Mesothelial cell of epicardium (in vitro differentiated cells): Measurements from ENCODE around the gene CCDC91. TPM values are rescaled to one million over a fixed set of nuclear protein-coding genes. Genes with fewer than 3 reads are reported as not detected.

Experiments used
- DNase-seq, 2 experiments: peaks; one replicate each; pipeline ENCODE4 v3.0.0; 2021; ENCODE audit warnings: low spot score in 2 of 2; ENCODE audit not compliant: unreplicated experiment in 2 of 2
- H3K27ac Mint-ChIP-seq: 2 replicates; pipeline ENCODE4 v1.8.0; 2021; ENCODE audit warnings: mixed read lengths
- H3K27me3 Mint-ChIP-seq: 2 replicates; pipeline ENCODE4 v1.8.0; 2021; ENCODE audit warnings: low read depth, mixed read lengths
- H3K36me3 Mint-ChIP-seq: 2 replicates; pipeline ENCODE4 v1.8.0; 2021; ENCODE audit warnings: mixed read lengths
- H3K4me1 Mint-ChIP-seq: 2 replicates; pipeline ENCODE4 v1.8.0; 2021; ENCODE audit warnings: mixed read lengths
- H3K4me3 Mint-ChIP-seq: 2 replicates; pipeline ENCODE4 v1.8.0; 2021; ENCODE audit warnings: mild to moderate bottlenecking, moderate library complexity, mixed read lengths
- H3K9me3 Mint-ChIP-seq: 2 replicates; pipeline ENCODE4 v1.8.0; 2021; ENCODE audit warnings: mixed read lengths
- CTCF ChIP-seq: fragments of 200-600 bp; sonication (generic); IDR thresholded peaks from one replicate; pipeline ENCODE4 v1.5.0; 2021; ENCODE audit warnings: antibody characterized with exemption; ENCODE audit not compliant: unreplicated experiment
- total RNA-seq: library from RNA; stranded (reverse); gene quantifications from 3 replicates; pipeline ENCODE4 v1.2.1, GENCODE V29; 2021

Gene CCDC91
- total RNA-seq, 1 donor from 2014 or later = 30.7 TPM

- TF ChIP-seq CTCF = no peak
- H3K9me3 Mint-ChIP-seq = peaks cover 55% of the 10 kb centered on the region
- no peaks in the 10 kb centered on the region for H3K4me1 Mint-ChIP-seq
Measured at GRCh38 chr12:28202374-28203130, 12.3 kb downstream of the CCDC91 start.

GRCh38 chr12:28209782-28210181, 19.5 kb downstream of the CCDC91 start:
- TF ChIP-seq CTCF = no peak
- Mint-ChIP-seq H3K4me3 (no peak overlapping the region), H3K4me1 (no peaks in the 10 kb centered on the region), H3K9me3 (peaks cover 64% of the 10 kb centered on the region), H3K27ac (no peak overlapping the region), H3K36me3 (peaks cover 50% of the 10 kb centered on the region), H3K27me3 (no peaks in the 10 kb centered on the region)
- no peak for DNase-seq

More at GRCh38 chr12:28202374-28203130, 12.3 kb downstream of the CCDC91 start:
- DNase-seq = no peak
- H3K27me3 Mint-ChIP-seq = no peaks in the 10 kb centered on the region
- H3K27ac Mint-ChIP-seq = no peak overlapping the region
- no peak overlapping the region for H3K4me3 Mint-ChIP-seq
- peaks cover 30% of the 10 kb centered on the region for H3K36me3 Mint-ChIP-seq

- no peak for TF ChIP-seq CTCF
- H3K9me3 Mint-ChIP-seq = peaks cover 50% of the 10 kb centered on the region
- H3K4me3 Mint-ChIP-seq = no peak overlapping the region
- H3K27ac Mint-ChIP-seq = no peak overlapping the region
- H3K27me3 Mint-ChIP-seq = no peaks in the 10 kb centered on the region
- H3K36me3 Mint-ChIP-seq = peaks cover 47% of the 10 kb centered on the region
- H3K4me1 Mint-ChIP-seq = no peaks in the 10 kb centered on the region
- DNase-seq = no peak
Measured at GRCh38 chr12:28212182-28212581, 21.9 kb downstream of the CCDC91 start.

- Mint-ChIP-seq H3K4me1 (no peaks in the 10 kb centered on the region), H3K9me3 (peaks cover 54% of the 10 kb centered on the region), H3K36me3 (peaks cover 51% of the 10 kb centered on the region), H3K27ac (no peak overlapping the region), H3K27me3 (no peaks in the 10 kb centered on the region), H3K4me3 (no peak overlapping the region)
- no peak for DNase-seq
- TF ChIP-seq CTCF = no peak
Measured at GRCh38 chr12:28215021-28215420, 24.8 kb downstream of the CCDC91 start.

GRCh38 chr12:28216016-28216415, 25.8 kb downstream of the CCDC91 start:
- peaks cover 50% of the 10 kb centered on the region for H3K36me3 Mint-ChIP-seq
- no peak for TF ChIP-seq CTCF
- peaks cover 54% of the 10 kb centered on the region for H3K9me3 Mint-ChIP-seq
- DNase-seq = no peak
- H3K4me3 Mint-ChIP-seq = no peak overlapping the region
- H3K4me1 Mint-ChIP-seq = no peaks in the 10 kb centered on the region
- H3K27me3 Mint-ChIP-seq = no peaks in the 10 kb centered on the region
- H3K27ac Mint-ChIP-seq = no peak overlapping the region
